HL-60/S4 treated with retinoic acid at 250 ng/mL for 4 days and 3 days (cell line): ENCODE data around the gene SPATA25.
"Not testable (repeated sequence)": the region's sequence is repeated elsewhere in the genome, so short reads cannot be mapped to it uniquely, and the experiment has no call there.

Source experiments
- in situ Hi-C: fragments of 300-500 bp; cut with MboI; formaldehyde crosslinking; loops from 2 replicates; pipeline ENCODE4 v1.7.0; 2022; ENCODE audit warnings: low sequenced_read_pairs

Gene SPATA25

DNA sequence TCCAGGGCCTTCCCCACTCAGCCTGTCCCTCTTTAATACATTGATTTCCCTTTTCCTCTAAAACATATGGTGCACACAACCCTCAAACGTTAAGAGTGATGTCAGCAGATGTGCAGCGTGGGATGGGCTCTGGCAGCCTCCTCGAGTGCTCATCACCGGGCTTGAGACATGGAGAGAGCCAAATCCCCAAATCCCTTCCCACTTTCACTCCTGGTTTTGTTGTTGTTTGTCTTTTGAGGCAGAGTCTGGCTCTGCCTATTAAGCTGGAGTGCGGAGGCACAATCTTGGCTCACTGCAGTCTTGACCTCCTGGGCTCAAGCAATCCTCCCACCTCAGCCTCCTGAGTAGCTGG is 30.3 kb upstream of the SPATA25 start:
- in situ Hi-C loops, result no loop called here

- in situ Hi-C loops, result no loop called here
Observed at GRCh38 chr20:45913116-45913515, 25.7 kb upstream of the SPATA25 start.

DNA sequence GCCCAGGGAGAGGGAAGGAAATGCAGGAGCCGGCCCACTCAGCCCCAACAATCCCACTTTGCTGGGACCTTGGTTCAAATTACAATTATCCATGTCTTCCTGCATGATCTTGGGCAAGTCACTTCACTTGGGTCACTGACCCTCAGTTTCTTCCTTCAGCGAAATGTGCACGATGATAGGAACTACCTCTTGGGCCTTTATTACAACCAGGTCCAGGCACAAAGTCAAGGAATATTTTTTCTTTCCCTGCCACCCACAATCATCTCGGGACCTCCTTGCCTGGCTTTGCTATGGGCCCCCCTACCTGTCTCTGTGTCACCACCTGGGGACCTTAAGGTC is 24.9 kb upstream of the SPATA25 start:
- in situ Hi-C loops, result no loop called here

DNA sequence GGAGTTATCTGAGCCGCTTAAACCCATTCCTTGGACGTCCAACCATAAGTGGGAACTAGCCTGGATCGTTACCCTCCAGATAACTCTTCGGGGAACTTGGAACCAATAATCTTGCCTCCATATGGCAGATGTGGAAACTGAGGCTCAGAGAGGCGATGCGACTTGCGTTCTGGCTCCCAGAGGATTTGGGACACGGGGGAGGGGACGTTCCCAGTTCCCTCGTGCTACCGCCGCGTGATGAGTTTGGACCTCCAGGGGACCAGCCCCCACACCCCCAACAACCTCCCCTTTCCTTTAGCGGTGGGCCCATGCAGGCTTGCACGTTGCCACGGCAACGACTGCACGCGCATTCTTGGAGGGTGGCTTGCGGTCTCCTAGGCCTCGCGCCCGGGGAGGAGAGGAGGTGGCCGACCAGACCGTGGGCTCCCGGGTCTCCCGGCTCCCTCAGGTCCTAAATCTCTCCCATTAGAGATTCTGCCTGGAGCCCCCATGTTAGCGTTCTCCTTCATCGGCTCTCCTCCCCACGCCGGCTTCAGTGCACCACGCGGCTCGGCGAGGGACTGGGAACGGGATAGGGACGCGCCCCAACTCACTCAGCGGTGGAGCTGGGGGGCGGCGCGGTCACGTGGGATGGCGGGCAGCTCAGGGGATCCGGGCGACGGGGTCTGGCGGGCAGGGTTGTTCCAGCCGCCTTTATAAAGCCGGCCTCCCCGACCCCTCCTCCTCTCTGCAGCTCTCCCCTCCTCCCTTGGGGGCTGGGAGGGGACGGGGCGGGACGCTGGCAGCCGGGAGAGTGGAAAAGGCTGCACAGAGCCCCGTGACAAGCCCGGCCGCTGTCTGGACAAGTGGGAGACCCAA is 24.3 kb upstream of the SPATA25 start, which contains the start of gene PLTP:
Gene PLTP (minus strand): TSS at position 670 of the 858 bp plus-strand sequence. CDS start 703 bp downstream, outside the sequence.
- in situ Hi-C loops, result no loop called here

GRCh38 chr20:45910670-45911485 is 23.5 kb upstream of the SPATA25 start:
- in situ Hi-C loops, result no loop called here

GRCh38 chr20:45909817-45910669 is 22.6 kb upstream of the SPATA25 start:
- in situ Hi-C loops, result no loop called here

GRCh38 chr20:45909336-45909808 is 21.9 kb upstream of the SPATA25 start:
- in situ Hi-C loops, result no loop called here

DNA sequence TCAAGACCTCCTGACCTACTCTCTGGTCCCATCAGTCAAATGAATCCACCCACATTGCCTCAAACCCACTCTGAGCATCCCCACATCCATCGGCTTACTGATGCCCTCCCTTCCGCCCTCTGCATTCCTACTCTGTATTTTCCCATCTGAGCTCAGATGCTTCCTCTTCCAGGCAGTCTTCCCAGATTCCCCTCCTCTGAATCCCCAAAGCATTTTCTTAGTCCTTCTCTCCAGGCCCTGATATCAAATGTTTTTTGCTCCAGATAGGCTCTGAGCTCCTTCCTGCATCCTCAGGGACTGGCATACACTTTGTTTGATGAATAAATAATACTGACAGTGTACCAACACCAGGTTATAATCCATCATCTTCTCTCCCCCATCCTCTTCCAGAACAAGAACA is 20.7 kb upstream of the SPATA25 start:
- in situ Hi-C loops, result no loop called here

GRCh38 chr20:45907219-45907948 is 20.0 kb upstream of the SPATA25 start:
- in situ Hi-C loops, result no loop called here

GRCh38 chr20:45905505-45906079 is 18.2 kb upstream of the SPATA25 start:
- in situ Hi-C loops, result no loop called here

GRCh38 chr20:45904583-45905504 is 17.4 kb upstream of the SPATA25 start:
- in situ Hi-C loops, result no loop called here

DNA sequence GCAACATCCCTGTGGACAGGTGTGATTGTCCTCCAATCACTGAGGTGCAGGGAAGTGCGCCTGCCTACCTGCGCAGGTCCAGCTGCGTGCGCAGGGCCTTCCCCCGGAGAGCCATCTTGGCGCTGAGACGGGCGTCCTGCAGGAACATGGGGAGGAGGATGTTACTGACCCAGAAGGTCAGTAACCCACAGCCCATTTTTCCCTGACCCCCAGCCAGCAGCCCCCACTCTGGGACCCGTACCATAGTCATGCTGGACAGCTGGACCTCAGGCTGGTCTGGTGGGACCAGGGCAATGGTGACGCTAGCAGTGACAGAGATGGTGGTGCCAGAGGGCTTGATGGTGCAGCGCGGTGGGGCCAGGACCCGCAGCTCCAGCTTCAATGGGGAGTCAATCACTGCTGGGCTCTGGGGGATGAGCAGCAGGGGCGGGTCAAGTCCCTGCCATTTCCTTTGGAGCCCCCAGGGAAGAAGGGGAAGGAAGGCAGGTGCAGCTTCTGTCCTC is 14.8 kb upstream of the SPATA25 start:
- in situ Hi-C loops, result no loop called here

DNA sequence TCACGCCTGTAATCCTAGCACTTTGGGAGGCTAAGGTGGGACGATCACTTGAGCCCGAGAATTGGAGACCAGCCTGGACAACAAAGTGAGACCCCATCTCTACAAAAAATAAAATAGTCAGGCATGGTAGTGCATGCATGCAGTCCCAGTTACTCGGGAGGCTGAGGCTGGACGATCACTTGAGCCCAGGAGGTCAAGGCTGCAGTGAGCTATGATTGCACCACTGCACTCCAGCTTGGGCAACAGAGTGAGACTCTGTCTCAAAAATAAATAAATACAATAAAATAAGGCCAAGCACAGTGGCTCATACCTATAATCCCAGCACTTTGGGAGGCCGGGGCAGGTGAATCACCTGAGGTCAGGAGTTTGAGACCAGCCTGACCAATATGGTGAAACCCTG is 13.9 kb upstream of the SPATA25 start:
- in situ Hi-C loops, result not testable (repeated sequence)

GRCh38 chr20:45899046-45899835 is 11.8 kb upstream of the SPATA25 start:
- in situ Hi-C loops, result no loop called here

- in situ Hi-C loops, result no loop called here
Observed at GRCh38 chr20:45898285-45898684, 10.9 kb upstream of the SPATA25 start.

GRCh38 chr20:45897692-45898091 is 10.3 kb upstream of the SPATA25 start:
- in situ Hi-C loops, result no loop called here

DNA sequence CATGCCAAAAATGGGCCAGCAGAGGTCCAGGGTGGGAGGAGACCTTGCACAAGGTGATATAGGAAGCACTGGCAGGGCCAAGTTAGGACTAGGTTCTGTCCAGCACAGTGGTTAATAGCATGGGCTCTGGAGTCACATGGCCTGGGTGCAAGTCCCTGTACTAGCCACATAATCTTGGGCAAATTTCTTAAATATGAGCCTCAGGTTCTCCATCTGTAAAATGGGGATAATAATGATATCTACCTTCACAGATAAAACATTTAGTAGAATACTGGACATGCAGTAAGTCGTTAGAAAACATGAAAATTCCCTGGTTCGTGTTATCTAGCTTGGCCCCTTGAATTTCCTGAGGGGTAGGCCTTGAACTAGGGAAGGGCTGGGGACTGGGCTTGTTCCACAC is 9.9 kb upstream of the SPATA25 start:
- in situ Hi-C loops, result no loop called here

GRCh38 chr20:45896641-45897161 is 9.3 kb upstream of the SPATA25 start:
- in situ Hi-C loops, result no loop called here
